HUES64 (cell line): Measurements from ENCODE around the gene CTXND1.

Source experiments
- H3K27ac ChIP-seq: 2 replicates; pipeline ENCODE4 v1.7.0; 2013; ENCODE audit warnings: low read depth, low read length, inconsistent platforms
- H3K27me3 ChIP-seq: 2 replicates; pipeline ENCODE4 v1.6.1; 2013; ENCODE audit warnings: mild to moderate bottlenecking, low read length; ENCODE audit not compliant: insufficient read depth
- H3K36me3 ChIP-seq: 2 replicates; pipeline ENCODE4 v1.6.1; 2013; ENCODE audit warnings: mild to moderate bottlenecking, low read length; ENCODE audit not compliant: insufficient read depth
- H3K4me1 ChIP-seq: 2 replicates; pipeline ENCODE4 v1.6.1; 2013; ENCODE audit warnings: mild to moderate bottlenecking, low read length, moderate library complexity; ENCODE audit not compliant: insufficient read depth
- H3K4me3 ChIP-seq: 2 replicates; pipeline ENCODE4 v1.5.1; 2013; ENCODE audit warnings: mild to moderate bottlenecking, low read length, moderate library complexity
- H3K9ac ChIP-seq: 2 replicates; pipeline ENCODE4 v1.6.1; 2013; ENCODE audit warnings: mild to moderate bottlenecking, low read depth, low read length
- H3K9me3 ChIP-seq: 2 replicates; pipeline ENCODE4 v1.6.1; 2013; ENCODE audit warnings: low read depth, low read length; ENCODE audit not compliant: insufficient read depth
- WGBS: fragments of 150-250, 120-280 bp; methylation state at CpG from one replicate; pipeline ENCODE4 v1.1.7; 2013; ENCODE audit warnings: missing lambda C conversion rate; 5-methylcytosine and 5-hydroxymethylcytosine counted together

CTXND1 gene

DNA sequence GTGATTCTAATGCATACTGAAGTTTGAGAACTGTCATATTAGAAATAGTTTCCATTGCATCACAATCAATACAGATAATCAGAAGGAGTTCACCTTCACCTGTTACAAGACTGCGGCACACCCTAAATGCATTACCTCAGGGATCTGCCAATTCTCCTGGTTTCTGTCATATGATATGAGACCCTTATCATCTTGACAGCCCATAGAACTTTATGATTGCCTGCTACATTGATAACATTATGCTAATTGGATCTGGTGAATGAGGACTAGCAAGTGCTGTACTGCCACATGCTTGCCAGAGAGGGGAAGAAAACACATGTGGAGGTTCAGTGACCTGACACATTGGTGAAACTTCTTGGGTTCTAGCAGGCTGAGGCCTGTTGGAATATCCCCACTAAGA is 57.8 kb downstream of the CTXND1 start:
- Histone ChIP-seq H3K36me3 (no peaks in the 10 kb centered on the region), H3K27ac (no peak overlapping the region), H3K4me1 (peaks cover 5% of the 10 kb centered on the region; the same call in 1 of the 2 replicates), H3K9ac (no peak overlapping the region), H3K4me3 (no peak overlapping the region), H3K9me3 (no peaks in the 10 kb centered on the region), H3K27me3 (no peaks in the 10 kb centered on the region)
- WGBS: 100% methylated on average over 1 of the region's 1 CpG

DNA sequence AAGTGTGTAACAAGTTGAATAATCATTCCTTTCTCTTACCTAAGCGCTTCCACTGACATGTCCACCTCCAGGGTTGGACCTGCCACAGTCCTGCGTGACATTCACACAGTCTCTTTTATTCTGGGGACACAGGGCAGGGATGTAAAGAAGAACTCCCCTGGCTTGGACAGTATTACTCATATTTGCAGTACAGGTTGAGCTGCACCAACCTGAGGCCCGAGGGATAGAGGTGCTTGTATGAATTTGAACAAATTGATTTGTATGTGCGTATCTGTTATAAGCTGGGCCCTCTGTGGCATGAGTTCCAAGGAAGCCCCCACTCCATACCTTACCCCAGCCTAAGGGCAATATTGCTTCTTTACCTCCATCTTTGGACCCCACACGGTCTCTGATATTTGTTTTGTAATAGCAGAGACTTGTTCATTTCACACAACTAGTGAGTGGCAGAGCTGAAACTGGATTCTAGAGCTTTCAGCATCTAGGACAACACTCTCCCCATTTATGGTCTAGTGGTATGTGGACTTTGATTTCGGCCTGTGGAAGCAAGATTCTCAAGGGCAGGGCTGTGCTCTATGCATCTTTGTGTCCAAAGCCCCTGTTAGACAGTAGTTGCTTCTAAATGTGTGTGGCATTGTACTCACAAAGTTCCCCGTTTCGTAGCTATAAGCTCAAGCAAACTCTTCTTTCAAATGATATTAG is 60.0 kb downstream of the CTXND1 start:
- H3K36me3 ChIP-seq: 0 out of 2 replicates have a peak, but pooled peaks cover 2% of the 10 kb centered on the region
- no peak overlapping the region for H3K4me3 ChIP-seq
- WGBS: 93% methylated on average over 8 of the region's 8 CpGs
- H3K9me3 ChIP-seq: no peaks in the 10 kb centered on the region
- no peaks in the 10 kb centered on the region for H3K27me3 ChIP-seq
- peaks cover 9% of the 10 kb centered on the region; the same call in 1 of the 2 replicates for H3K4me1 ChIP-seq
- no peak overlapping the region for H3K27ac ChIP-seq
- H3K9ac ChIP-seq: no peak overlapping the region

DNA sequence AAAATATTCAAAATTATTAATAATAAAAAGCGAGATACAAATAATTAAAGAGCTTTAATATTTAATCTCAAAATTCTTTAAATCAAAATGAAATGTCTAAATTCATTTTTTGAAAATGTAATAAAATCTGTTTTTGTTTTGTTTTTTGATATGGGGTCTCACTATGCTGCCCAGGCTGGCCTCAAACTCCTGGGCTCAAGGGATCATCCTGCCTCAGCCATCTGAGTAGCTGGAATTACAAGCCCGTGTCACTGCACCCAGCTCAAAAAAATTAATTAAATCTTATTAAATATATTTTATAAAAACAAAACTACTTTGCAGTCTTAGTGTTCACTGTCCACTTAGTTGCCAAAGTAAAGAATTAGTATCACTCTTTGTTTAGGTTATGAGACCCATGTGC is 60.8 kb downstream of the CTXND1 start:
- Histone ChIP-seq H3K4me3 (no peak overlapping the region), H3K9ac (no peak overlapping the region), H3K27me3 (no peaks in the 10 kb centered on the region), H3K4me1 (peaks cover 9% of the 10 kb centered on the region; the same call in 1 of the 2 replicates), H3K36me3 (peaks cover 10% of the 10 kb centered on the region; the same call in 1 of the 2 replicates), H3K9me3 (no peaks in the 10 kb centered on the region), H3K27ac (no peak overlapping the region)
- 57% methylated on average over 1 of the region's 2 CpGs for WGBS

DNA sequence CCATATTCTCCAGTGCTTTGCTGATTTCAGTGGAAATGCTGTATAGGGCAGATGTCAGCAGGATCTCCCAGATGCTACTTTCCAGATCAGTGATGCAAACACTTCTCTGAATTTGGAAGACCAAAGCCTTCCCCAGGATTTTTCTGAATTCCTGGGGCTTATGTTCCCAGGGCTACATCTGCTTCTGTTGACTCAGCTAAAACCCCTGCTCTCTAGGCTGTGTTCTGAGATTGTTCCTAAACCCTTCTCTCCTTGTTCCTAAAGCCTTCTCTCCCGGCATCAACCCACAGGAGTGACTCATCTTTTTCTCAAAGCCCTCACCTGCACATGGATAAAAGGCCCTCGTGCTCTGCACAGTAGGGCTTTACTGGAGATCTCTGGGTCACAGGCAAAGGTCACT is 63.8 kb downstream of the CTXND1 start:
- Histone ChIP-seq H3K36me3 (peaks cover 13% of the 10 kb centered on the region; the same call in 1 of the 2 replicates), H3K4me1 (peaks cover 9% of the 10 kb centered on the region; the same call in 1 of the 2 replicates), H3K9me3 (no peaks in the 10 kb centered on the region), H3K9ac (no peak overlapping the region), H3K27ac (peak overlapping the region; percentile 48; the same call in 1 of the 2 replicates), H3K27me3 (no peaks in the 10 kb centered on the region), H3K4me3 (no peak overlapping the region)
- 57% methylated on average over 2 of the region's 2 CpGs for WGBS

DNA sequence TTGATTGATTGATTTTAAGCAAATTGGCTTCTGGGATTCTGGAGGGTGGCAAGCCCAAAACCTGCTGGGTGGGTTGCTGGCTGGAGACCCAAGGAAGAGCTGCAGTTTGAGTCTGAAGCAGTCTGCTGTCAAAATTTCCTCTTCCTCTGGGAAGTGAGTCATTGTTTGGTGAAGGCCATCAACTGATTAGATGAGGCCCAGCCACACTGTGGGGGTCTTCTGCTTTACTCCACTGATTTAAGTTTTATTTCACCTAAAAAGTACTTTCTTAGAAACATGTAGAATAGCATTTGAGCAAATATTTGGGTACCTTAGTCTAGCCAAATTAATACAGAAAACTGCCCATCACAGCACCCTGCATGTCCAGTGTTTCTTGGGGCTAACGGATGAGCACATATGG is 65.4 kb downstream of the CTXND1 start:
- H3K4me1 ChIP-seq: peaks cover 9% of the 10 kb centered on the region; the same call in 1 of the 2 replicates
- 95% methylated on average over 1 of the region's 1 CpG for WGBS
- H3K9me3 ChIP-seq: no peaks in the 10 kb centered on the region
- no peak overlapping the region for H3K27ac ChIP-seq
- no peaks in the 10 kb centered on the region for H3K27me3 ChIP-seq
- peaks cover 18% of the 10 kb centered on the region; the same call in 1 of the 2 replicates for H3K36me3 ChIP-seq
- no peak overlapping the region for H3K4me3 ChIP-seq
- H3K9ac ChIP-seq: no peak overlapping the region

DNA sequence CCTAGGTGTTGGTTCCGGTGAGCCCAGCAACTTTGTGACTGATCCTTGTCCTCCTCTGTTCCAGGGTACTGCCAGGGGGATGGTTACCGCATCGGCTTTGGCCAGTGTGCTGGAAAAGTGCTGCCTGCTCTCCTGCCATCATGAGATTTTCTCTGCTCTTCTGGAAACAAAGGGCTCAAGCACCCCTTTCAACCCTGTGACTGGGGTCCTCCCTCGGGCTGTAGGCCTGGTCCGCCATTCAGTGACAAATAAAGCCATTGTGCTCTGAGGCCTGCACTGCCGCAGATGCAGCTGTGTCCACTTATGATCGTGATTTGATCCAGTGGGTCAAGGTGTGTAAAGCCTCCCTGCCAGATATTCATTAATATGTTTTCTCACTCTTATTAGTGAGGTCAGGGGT is 65.9 kb downstream of the CTXND1 start:
- no peak overlapping the region for H3K27ac ChIP-seq
- H3K9me3 ChIP-seq: no peaks in the 10 kb centered on the region
- H3K4me1 ChIP-seq: peaks cover 9% of the 10 kb centered on the region; the same call in 1 of the 2 replicates
- H3K36me3 ChIP-seq: peaks cover 18% of the 10 kb centered on the region; the same call in 1 of the 2 replicates
- H3K27me3 ChIP-seq: no peaks in the 10 kb centered on the region
- 95% methylated on average over 7 of the region's 7 CpGs for WGBS
- no peak overlapping the region for H3K4me3 ChIP-seq
- no peak overlapping the region for H3K9ac ChIP-seq

DNA sequence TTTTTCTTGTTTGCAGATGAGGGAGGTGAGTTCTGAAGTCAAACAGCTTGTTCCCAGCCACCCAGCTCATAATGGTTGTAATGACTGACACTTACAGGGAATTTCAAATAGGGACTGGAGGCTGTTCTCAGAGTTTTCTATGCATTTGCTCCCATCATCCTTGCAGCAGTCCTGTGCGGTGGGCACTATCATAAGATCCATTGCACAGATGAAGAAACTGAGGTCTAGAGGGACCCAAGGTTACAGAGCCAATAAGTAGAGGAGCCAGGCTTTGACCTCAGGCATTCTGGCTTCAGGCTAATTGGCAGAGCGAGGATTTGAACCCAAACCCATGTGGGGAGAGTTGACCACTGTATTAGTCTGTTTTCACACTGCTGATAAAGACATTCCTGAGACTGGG is 66.9 kb downstream of the CTXND1 start:
- WGBS: 95% methylated on average over 2 of the region's 2 CpGs
- peaks cover 18% of the 10 kb centered on the region; the same call in 1 of the 2 replicates for H3K36me3 ChIP-seq
- H3K4me3 ChIP-seq: no peak overlapping the region

DNA sequence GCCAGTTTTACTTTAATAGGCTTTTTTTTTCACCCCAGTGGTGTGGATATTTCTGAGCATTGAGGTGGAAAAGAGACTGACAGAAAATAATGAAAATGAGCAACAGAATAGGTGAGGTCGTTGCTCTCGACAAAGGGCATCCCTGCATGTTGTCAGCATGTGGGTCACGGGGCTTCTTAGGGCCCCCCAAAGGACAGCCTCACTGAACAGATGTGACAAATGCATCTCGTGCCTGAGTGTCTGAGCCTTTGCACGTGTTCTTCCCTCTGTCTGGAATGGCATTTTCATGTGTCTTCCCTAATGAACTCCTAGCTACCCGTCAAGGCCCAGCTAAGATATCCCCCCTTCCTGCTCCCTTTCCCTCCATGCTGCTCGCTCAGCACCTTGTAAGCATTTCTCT is 67.5 kb downstream of the CTXND1 start:
- no peak overlapping the region for H3K27ac ChIP-seq
- no peaks in the 10 kb centered on the region for H3K27me3 ChIP-seq
- no peaks in the 10 kb centered on the region for H3K9me3 ChIP-seq
- no peak overlapping the region for H3K9ac ChIP-seq
- peaks cover 18% of the 10 kb centered on the region; the same call in 1 of the 2 replicates for H3K36me3 ChIP-seq
- H3K4me3 ChIP-seq: no peak overlapping the region
- H3K4me1 ChIP-seq: peaks cover 9% of the 10 kb centered on the region; the same call in 1 of the 2 replicates
- 86% methylated on average over 7 of the region's 7 CpGs for WGBS

More for the DNA sequence above, 66.9 kb downstream of the CTXND1 start:
- H3K4me1 ChIP-seq: peaks cover 9% of the 10 kb centered on the region; the same call in 1 of the 2 replicates
- no peaks in the 10 kb centered on the region for H3K27me3 ChIP-seq
- no peak overlapping the region for H3K27ac ChIP-seq
- no peaks in the 10 kb centered on the region for H3K9me3 ChIP-seq
- H3K9ac ChIP-seq: no peak overlapping the region

DNA sequence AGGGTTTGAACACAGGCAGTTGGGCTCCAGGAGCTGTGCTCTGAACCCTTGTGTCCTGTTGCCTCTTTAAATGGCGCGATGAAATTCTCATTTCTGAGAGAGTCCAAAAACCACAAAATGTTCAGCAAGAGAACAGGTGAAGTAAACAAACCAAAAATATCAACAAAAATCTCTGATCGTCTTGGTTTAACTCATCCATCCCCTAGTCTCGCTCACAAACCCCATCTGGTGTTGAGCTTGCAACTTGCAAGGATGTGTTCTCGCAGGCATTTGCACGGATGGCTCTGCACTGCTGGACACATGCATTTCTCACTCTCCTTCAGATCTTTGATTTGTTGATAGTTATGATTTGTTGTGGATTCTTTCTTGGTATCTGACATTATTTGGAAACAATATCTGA is 68.1 kb downstream of the CTXND1 start:
- H3K4me3 ChIP-seq: no peak overlapping the region
- H3K27me3 ChIP-seq: no peaks in the 10 kb centered on the region
- no peaks in the 10 kb centered on the region for H3K9me3 ChIP-seq
- peaks cover 9% of the 10 kb centered on the region; the same call in 1 of the 2 replicates for H3K4me1 ChIP-seq
- H3K27ac ChIP-seq: no peak overlapping the region
- WGBS: 88% methylated on average over 6 of the region's 6 CpGs
- H3K36me3 ChIP-seq: peaks cover 18% of the 10 kb centered on the region; the same call in 1 of the 2 replicates
- no peak overlapping the region for H3K9ac ChIP-seq

DNA sequence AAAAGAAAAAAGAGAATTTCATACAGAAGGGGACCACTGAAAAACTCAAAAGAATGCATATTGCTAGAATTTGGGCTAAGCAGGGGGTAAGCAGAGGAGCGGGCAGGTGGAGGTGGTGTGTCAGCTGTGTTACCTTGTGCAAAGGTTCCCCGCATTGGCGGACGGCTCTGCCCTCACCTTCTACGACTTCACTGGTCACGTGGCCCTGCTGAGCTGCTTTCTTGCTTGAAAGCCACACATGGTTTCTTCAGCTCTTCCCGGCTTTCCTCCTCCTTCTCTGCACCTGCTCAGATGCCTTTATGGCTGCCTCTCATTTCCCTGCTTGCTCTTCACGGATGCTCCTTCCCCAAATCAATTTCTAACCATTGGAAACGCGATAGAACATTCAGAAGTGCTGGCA is 68.7 kb downstream of the CTXND1 start:
- H3K4me3 ChIP-seq: no peak overlapping the region
- H3K9ac ChIP-seq: no peak overlapping the region
- no peak overlapping the region for H3K27ac ChIP-seq
- no peaks in the 10 kb centered on the region for H3K27me3 ChIP-seq
- peaks cover 7% of the 10 kb centered on the region; the same call in 1 of the 2 replicates for H3K4me1 ChIP-seq
- no peaks in the 10 kb centered on the region for H3K9me3 ChIP-seq
- H3K36me3 ChIP-seq: peaks cover 18% of the 10 kb centered on the region; the same call in 1 of the 2 replicates
- 95% methylated on average over 10 of the region's 10 CpGs for WGBS

DNA sequence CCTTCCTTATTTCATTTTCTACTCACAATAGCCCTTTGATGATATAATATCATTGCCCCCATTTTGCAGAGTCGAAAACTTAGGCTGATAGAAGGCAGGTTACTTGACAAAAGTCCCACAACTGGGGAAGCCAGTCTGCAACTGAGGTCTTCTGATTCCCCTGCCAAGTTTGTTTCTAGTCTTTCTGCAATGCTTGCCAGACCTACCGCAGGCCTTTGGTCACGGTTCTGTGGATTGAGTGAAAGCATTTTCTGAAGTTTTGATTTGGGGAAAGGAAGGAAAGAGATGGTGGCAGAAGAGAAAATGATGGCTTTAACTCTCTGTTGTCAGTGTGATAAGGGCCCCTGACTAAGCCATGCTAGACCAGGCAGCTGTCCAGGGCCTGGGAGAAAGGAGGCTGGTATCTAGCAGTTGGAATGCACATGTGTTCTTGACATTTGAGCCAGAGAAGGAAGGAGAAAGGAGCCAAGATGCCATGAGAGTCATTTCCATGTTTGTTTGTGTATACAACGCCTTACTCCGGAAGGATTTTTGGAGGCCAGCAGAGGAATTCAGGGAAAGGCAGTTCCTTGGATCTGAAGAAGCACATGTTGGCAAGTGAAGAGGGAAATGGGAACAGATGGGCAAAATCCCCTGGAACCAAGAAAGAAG is 69.3 kb downstream of the CTXND1 start:
- WGBS: 95% methylated on average over 5 of the region's 5 CpGs
- Histone ChIP-seq H3K9ac (no peak overlapping the region), H3K9me3 (no peaks in the 10 kb centered on the region), H3K27me3 (no peaks in the 10 kb centered on the region), H3K36me3 (peaks cover 18% of the 10 kb centered on the region; the same call in 1 of the 2 replicates), H3K4me1 (peaks cover under 1% of the 10 kb centered on the region; the same call in 1 of the 2 replicates), H3K27ac (no peak overlapping the region), H3K4me3 (no peak overlapping the region)
